ENCODE data around the gene CHRNA1. TPM values are rescaled to one million over a fixed set of nuclear protein-coding genes. Genes with fewer than 3 reads are reported as not detected.

The CHRNA1 gene
- total RNA-seq, 1 experiment from 2014 or later, result not detected

DNA sequence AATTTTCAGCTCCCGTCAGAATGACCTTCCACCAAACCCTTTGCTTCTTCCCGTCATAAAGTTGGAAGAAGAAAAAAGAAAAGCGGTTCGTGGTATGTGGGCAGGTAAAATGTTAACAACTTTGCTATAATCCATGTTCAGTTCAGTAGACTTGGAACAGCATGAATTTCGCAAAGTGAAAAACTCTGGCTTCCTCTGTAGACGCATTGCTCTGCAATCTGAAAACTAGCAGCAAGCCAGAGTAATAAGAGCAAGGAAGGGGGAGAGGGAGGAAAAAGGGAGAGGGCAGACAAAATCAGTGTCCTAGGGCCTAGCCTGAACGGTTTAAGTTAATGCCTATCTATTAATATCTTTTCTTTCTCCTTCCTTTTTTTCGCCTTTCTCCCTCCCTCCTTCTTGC, 26.7 kb upstream of the CHRNA1 start:
- no peak overlapping the region for H3K4me3 Mint-ChIP-seq (ENCODE audit: low read depth, unreplicated experiment)
- TF ChIP-seq, protein P1, sequence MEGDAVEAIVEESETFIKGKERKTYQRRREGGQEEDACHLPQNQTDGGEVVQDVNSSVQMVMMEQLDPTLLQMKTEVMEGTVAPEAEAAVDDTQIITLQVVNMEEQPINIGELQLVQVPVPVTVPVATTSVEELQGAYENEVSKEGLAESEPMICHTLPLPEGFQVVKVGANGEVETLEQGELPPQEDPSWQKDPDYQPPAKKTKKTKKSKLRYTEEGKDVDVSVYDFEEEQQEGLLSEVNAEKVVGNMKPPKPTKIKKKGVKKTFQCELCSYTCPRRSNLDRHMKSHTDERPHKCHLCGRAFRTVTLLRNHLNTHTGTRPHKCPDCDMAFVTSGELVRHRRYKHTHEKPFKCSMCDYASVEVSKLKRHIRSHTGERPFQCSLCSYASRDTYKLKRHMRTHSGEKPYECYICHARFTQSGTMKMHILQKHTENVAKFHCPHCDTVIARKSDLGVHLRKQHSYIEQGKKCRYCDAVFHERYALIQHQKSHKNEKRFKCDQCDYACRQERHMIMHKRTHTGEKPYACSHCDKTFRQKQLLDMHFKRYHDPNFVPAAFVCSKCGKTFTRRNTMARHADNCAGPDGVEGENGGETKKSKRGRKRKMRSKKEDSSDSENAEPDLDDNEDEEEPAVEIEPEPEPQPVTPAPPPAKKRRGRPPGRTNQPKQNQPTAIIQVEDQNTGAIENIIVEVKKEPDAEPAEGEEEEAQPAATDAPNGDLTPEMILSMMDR (IDR thresholded peaks at IDR 0.05; ENCODE audit: unreplicated experiment), result no peak
- no peaks in the 10 kb centered on the region for H3K4me1 Mint-ChIP-seq (ENCODE audit: low read depth, unreplicated experiment)
- BruUV-seq (replicated peaks), result no TSS peak
- H3K9me3 Mint-ChIP-seq (ENCODE audit: low read depth, unreplicated experiment), result no peaks in the 10 kb centered on the region
- CTCF ChIA-PET, result no interaction called here
- H3K36me3 Mint-ChIP-seq (ENCODE audit: insufficient read depth, unreplicated experiment), result no peaks in the 10 kb centered on the region
- intact Hi-C loops (cut with micrococcal nuclease; ENCODE audit: unreplicated experiment), result no loop called here
- no peak for DNase-seq
- no peaks in the 10 kb centered on the region for H3K27me3 Mint-ChIP-seq (ENCODE audit: unreplicated experiment)
- H3K27ac Mint-ChIP-seq (ENCODE audit: unreplicated experiment), result no peak overlapping the region

DNA sequence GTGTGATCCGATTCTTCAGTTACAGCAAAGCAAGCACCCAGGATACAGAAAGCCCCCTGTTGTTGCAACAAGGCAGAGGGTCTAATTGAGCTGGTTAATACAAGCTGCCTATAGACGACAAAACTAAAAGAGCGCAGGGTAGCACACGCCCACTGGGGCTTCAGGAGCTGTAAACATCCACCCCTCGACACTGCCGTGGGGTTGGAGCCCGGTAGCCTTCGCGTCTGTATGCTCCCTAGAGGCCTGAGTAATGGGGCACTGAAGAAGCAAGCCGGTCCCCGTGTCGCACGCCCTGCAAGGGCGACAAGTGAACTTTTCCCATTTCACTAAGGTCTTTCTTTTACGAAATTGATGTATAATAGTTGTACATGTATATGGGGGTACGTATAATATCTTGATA, 24.7 kb upstream of the CHRNA1 start:
- no peaks in the 10 kb centered on the region for H3K9me3 Mint-ChIP-seq (ENCODE audit: low read depth, unreplicated experiment)
- BruUV-seq (replicated peaks), result no TSS peak
- CTCF ChIA-PET, result interaction anchor here (0.7 kb wide), 1 partner anchor 91 kb away, joined by 3 read pairs; no protein-coding TSS in a partner anchor
- H3K27ac Mint-ChIP-seq (ENCODE audit: unreplicated experiment), result no peak overlapping the region
- H3K4me3 Mint-ChIP-seq (ENCODE audit: low read depth, unreplicated experiment), result no peak overlapping the region
- DNase-seq, result no peak
- H3K27me3 Mint-ChIP-seq (ENCODE audit: unreplicated experiment), result no peaks in the 10 kb centered on the region
- H3K4me1 Mint-ChIP-seq (ENCODE audit: low read depth, unreplicated experiment), result no peaks in the 10 kb centered on the region
- intact Hi-C loops (cut with micrococcal nuclease; ENCODE audit: unreplicated experiment), result no loop called here
- TF ChIP-seq, protein P1 (IDR thresholded peaks at IDR 0.05; ENCODE audit: unreplicated experiment), result no peak
- H3K36me3 Mint-ChIP-seq (ENCODE audit: insufficient read depth, unreplicated experiment), result no peaks in the 10 kb centered on the region

DNA sequence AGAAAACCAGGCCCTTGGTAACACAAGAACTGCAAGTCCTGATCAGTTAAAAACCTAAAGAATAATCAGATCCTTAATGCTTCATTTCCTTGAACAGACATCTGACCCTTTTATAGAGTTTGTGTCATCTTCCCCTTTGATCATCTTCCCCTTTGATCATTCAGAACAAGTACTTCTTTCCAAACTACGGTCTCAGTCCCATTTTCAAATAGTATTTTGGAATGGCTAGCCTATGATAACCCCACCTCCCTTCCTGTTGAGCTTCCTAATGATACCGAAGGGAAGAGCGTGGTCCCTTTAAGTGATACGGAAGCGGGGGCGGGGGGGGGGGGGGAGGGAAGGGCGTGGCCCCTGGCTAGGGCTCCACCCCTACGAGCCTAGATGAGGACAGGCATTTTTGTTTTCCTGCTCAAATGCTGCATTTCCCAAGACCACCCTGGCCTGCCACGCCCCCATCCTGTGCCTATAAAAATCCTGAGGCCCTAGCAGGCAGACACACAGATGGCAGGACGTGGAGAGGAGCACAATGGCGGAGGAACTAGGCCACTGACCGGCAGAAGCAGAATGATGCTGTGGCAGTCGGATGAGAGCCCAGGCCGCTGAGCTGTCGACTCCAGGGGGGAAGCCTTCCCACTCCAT, 24.1 kb upstream of the CHRNA1 start:
- Mint-ChIP-seq H3K9me3 (ENCODE audit: low read depth, unreplicated experiment) (no peaks in the 10 kb centered on the region), H3K36me3 (ENCODE audit: insufficient read depth, unreplicated experiment) (no peaks in the 10 kb centered on the region), H3K27me3 (ENCODE audit: unreplicated experiment) (no peaks in the 10 kb centered on the region), H3K27ac (ENCODE audit: unreplicated experiment) (no peak overlapping the region), H3K4me3 (ENCODE audit: low read depth, unreplicated experiment) (no peak overlapping the region), H3K4me1 (ENCODE audit: low read depth, unreplicated experiment) (no peaks in the 10 kb centered on the region)
- intact Hi-C loops (cut with micrococcal nuclease; ENCODE audit: unreplicated experiment), result no loop called here
- TF ChIP-seq, protein P1 (IDR thresholded peaks at IDR 0.05; ENCODE audit: unreplicated experiment), result no peak
- no TSS peak for BruUV-seq (replicated peaks)
- DNase-seq, result no peak
- CTCF ChIA-PET, result interaction anchor here (0.6 to 0.7 kb wide), 2 partner anchors 90 to 274 kb away, joined by 3 to 4 read pairs; no protein-coding TSS in a partner anchor

DNA sequence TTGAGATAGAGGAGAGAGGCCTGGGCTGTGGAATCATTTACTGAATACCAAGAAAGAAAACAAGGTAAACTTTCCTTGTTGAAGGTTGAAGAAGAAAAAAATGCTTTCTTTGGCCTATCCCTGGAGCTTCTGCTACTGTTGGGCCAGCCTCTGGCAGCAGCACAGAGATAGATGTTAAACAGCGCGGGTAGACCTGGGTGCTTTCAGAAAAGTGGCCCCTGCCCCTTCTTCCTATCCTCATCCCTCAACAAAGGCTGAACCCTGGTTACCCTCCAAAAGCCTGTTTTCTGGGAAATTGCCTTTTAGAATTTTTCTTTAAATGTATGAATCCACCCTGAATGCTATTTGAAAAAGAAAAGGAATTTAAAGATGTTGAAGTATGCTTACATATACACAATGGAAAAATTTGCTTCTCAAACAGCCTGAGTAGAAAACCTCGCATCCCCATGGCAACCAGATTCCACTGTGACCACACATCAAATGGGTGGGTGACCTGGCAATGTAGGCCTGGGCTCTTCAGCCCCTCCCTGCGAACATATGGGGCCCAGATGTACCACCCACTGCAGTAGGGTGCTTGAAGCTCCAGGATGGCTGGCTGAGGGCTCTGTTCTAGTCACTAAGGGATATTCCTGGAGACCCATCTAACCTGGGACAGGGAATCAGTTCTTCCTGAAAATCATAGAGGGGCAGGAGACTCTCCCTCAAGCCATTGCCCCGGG, 23.4 kb upstream of the CHRNA1 start:
- Mint-ChIP-seq H3K36me3 (ENCODE audit: insufficient read depth, unreplicated experiment) (no peaks in the 10 kb centered on the region), H3K27ac (ENCODE audit: unreplicated experiment) (no peak overlapping the region), H3K4me1 (ENCODE audit: low read depth, unreplicated experiment) (no peaks in the 10 kb centered on the region), H3K9me3 (ENCODE audit: low read depth, unreplicated experiment) (no peaks in the 10 kb centered on the region), H3K4me3 (ENCODE audit: low read depth, unreplicated experiment) (no peak overlapping the region), H3K27me3 (ENCODE audit: unreplicated experiment) (no peaks in the 10 kb centered on the region)
- TF ChIP-seq, protein P1 (IDR thresholded peaks at IDR 0.05; ENCODE audit: unreplicated experiment), result no peak
- DNase-seq, result no peak
- CTCF ChIA-PET, result interaction anchor here (0.6 kb wide), 2 partner anchors 224 to 275 kb away, joined by 4 read pairs; no protein-coding TSS in a partner anchor
- no TSS peak for BruUV-seq (replicated peaks)
- intact Hi-C loops (cut with micrococcal nuclease; ENCODE audit: unreplicated experiment), result no loop called here
